ENCODE data around the gene HIVEP3.

The HIVEP3 gene

GRCh38 chr1:41789661-41790330, 128.9 kb downstream of the HIVEP3 start:
- DNase-seq (ENCODE audit: low spot score): no peak

- DNase-seq (ENCODE audit: low spot score): no peak
Observed at GRCh38 chr1:41788427-41788826, 130.3 kb downstream of the HIVEP3 start.

GRCh38 chr1:41784531-41785274, 134.0 kb downstream of the HIVEP3 start:
- DNase-seq (ENCODE audit: low spot score): no peak

- no peak for DNase-seq (ENCODE audit: low spot score)
Observed at GRCh38 chr1:41783189-41783639, 135.5 kb downstream of the HIVEP3 start.

- no peak for DNase-seq (ENCODE audit: low spot score)
Observed at GRCh38 chr1:41780916-41781315, 137.8 kb downstream of the HIVEP3 start.

GRCh38 chr1:41780322-41780721, 138.4 kb downstream of the HIVEP3 start:
- DNase-seq (ENCODE audit: low spot score): no peak

GRCh38 chr1:41779360-41779759, 139.4 kb downstream of the HIVEP3 start:
- DNase-seq (ENCODE audit: low spot score): no peak

- no peak for DNase-seq (ENCODE audit: low spot score)
Observed at GRCh38 chr1:41777695-41778094, 141.0 kb downstream of the HIVEP3 start.

- peak; percentile 97 for DNase-seq (ENCODE audit: low spot score)
Observed at GRCh38 chr1:41776891-41777441, 141.8 kb downstream of the HIVEP3 start.

GRCh38 chr1:41775956-41776585, 142.7 kb downstream of the HIVEP3 start:
- peak; percentile 65 for DNase-seq (ENCODE audit: low spot score)

GRCh38 chr1:41774471-41774990, 144.2 kb downstream of the HIVEP3 start:
- DNase-seq (ENCODE audit: low spot score): no peak

- no peak for DNase-seq (ENCODE audit: low spot score)
Observed at GRCh38 chr1:41773842-41774241, 144.9 kb downstream of the HIVEP3 start.

- no peak for DNase-seq (ENCODE audit: low spot score)
Observed at GRCh38 chr1:41773144-41773591, 145.6 kb downstream of the HIVEP3 start.

- DNase-seq (ENCODE audit: low spot score): no peak
Observed at GRCh38 chr1:41769068-41769467, 149.7 kb downstream of the HIVEP3 start.

GRCh38 chr1:41768583-41768982, 150.1 kb downstream of the HIVEP3 start:
- DNase-seq (ENCODE audit: low spot score): peak; percentile 30

- DNase-seq (ENCODE audit: low spot score): no peak
Observed at GRCh38 chr1:41767534-41768525, 150.9 kb downstream of the HIVEP3 start.

GRCh38 chr1:41766546-41766945, 152.2 kb downstream of the HIVEP3 start:
- DNase-seq (ENCODE audit: low spot score): no peak

- DNase-seq (ENCODE audit: low spot score): no peak
Observed at GRCh38 chr1:41766041-41766440, 152.7 kb downstream of the HIVEP3 start.

GRCh38 chr1:41765152-41765551, 153.6 kb downstream of the HIVEP3 start:
- peak; percentile 27 for DNase-seq (ENCODE audit: low spot score)

- DNase-seq (ENCODE audit: low spot score): peak; percentile 40
Observed at GRCh38 chr1:41764656-41765055, 154.1 kb downstream of the HIVEP3 start.

GRCh38 chr1:41762777-41763176, 155.9 kb downstream of the HIVEP3 start:
- no peak for DNase-seq (ENCODE audit: low spot score)
